ENCODE data around the gene MAD2L1BP.

DNA sequence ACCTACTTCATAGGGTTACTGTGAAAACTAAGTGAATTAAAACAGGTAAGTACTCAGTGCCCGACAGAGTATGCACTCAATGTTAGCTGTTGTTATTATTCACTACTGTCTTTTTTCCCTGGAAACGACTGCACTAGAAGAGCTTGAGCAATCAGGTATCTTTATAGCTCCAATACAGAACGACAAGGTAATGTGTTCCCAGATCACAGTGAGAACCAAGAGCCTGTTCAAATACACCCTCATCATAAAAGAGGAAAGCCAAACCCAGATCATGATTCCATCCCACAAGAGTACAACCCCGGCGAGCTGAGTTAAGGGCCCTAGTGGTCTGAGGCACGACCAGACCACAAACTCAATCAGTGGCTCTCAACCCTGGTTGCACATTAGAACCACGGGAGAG lies 42.1 kb downstream of the MAD2L1BP start:
- TF ChIP-seq POLR2A (IDR thresholded peaks at IDR 0.05; ENCODE audit: low read length), result no peak
- no peak for TF ChIP-seq GATA1 (IDR thresholded peaks at IDR 0.05; ENCODE audit: low read depth, low read length)

Data from erythroblast (primary cell).